ENCODE results near the gene HPS4.

Gene HPS4

GRCh38 chr22:26481694-26482093, 1.9 kb downstream of the HPS4 start:
- no peak for DNase-seq (ENCODE audit: low read depth)
- no peak overlapping the region for H3K4me3 ChIP-seq (ENCODE audit: control insufficient read depth, low read depth, low read length)
- TF ChIP-seq CTCF (IDR thresholded peaks at IDR 0.05; ENCODE audit: control insufficient read depth, insufficient read depth, low read depth, low read length, missing control alignments) = no peak

DNA sequence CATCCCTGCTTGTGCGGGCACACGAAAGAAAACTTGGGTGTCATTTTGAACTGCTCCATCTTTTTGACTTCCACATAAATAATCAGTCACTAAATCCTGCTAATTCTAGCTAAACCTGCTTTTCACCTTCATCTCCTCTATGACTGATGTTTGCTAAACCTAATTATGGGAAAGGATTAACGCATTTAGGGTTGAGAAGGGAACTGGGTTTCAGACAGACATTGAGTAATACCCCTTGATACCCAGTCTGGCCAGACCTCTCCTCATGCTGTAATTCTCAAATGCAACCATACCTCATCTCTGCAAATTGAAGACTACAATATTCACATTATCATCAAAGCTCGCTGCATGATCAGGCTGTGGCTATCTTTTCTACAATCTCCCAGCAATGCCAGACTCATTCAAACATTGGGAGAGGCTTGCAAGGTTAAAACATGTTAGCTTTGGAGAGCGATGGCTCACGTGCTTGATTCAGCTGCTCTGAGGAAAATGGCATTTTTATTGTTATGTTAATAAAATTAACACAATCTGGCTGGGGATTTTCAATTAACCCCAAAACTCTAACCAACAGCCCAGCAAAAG, 2.4 kb downstream of the HPS4 start:
- H3K4me3 ChIP-seq (ENCODE audit: control insufficient read depth, low read depth, low read length) = no peak overlapping the region
- DNase-seq (ENCODE audit: low read depth) = no peak

DNA sequence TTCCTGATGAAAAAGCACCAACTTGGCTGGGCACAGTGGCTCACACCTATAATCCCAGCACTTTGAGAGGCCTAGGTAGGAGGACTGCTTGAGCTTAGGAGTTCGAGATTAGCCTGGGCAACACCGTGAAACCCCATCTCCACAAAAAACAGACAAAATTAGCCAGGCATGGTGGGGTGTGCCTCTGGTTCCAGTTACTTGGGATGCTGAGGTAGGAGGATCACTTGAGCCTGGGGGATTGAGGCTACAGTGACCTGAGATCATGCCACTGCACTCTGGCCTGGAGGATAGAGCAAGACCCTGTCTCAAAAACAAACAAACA, 3.0 kb downstream of the HPS4 start:
- no peak for TF ChIP-seq CTCF (IDR thresholded peaks at IDR 0.05; ENCODE audit: control insufficient read depth, insufficient read depth, low read depth, low read length, missing control alignments)
- DNase-seq (ENCODE audit: low read depth) = no peak
- no peak overlapping the region for H3K4me3 ChIP-seq (ENCODE audit: control insufficient read depth, low read depth, low read length)

More for the DNA sequence above, 2.4 kb downstream of the HPS4 start:
- TF ChIP-seq CTCF (IDR thresholded peaks at IDR 0.05; ENCODE audit: control insufficient read depth, insufficient read depth, low read depth, low read length, missing control alignments) = no peak

DNA sequence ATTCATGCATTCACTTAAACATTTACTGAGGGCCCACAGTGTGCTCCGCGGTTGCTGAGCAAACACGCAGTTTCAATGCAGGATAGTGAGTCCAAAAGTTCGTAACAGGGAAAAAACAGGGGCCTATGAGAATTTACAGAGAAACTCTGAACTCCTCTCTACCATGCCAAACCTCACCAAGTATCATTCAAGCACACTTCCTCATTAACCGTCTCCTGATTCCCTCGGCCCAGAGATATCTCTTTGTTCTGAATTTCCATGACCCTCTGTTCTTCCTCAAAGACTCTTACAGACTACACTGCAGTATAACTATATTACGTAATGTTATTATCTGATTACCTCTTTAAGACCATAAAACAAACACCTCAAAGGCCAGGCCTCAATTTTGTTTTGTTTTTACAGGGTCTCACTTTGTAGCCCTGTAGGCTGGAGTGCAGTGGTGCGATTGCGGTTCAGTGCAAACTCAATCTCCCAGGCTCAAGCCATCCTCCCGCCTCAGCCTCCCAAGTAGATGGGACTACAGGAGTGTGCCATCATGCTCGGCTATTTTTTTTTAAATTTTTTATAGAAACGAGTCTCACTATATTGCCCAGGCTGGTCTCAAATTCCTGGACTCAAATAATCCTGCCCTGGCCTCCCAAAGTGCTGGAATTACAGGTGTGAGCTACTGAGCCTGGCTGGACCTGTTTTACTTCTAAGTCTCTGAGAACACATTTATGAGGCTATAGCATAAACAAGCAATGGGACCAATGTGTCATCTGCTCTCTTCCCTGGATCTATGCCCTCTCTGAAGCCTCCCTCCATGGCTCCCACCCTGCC, 3.6 kb downstream of the HPS4 start:
- TF ChIP-seq CTCF (IDR thresholded peaks at IDR 0.05; ENCODE audit: control insufficient read depth, insufficient read depth, low read depth, low read length, missing control alignments) = no peak
- H3K4me3 ChIP-seq (ENCODE audit: control insufficient read depth, low read depth, low read length) = no peak overlapping the region
- no peak for DNase-seq (ENCODE audit: low read depth)

DNA sequence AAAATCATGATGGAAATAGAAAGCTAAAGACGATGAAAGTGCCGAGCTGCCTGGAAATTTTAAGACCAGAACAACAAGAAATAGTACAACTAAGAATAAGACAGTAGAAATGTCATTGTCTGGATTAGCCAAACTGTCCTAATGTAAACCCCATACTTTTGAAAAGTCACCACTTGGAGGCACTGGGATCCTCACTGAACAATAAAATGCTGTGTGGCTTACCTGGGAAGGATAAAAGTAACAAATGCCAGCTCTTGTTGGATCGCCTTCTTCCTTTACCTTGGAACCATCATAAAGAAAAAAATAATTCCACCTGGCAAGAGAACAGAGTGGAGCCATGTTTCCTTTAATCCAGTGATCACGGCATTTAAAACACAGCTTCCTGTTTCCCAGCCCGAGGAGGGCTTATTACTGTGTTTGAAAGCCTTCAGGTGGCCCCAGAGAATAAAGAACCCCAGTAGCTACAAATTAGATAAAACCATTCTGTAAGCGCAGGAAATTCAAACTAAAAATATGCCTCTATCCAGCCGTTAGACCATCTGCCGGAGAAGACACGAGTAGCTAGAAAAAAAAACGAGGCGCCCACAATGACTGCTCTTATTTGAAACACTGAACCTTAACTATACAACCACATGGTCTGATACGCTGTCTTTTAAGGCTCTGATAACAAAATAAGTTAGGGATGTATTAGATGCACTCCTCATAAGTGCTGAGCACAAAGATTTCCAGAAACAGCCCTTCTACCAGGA, 4.4 kb downstream of the HPS4 start:
- no peak for DNase-seq (ENCODE audit: low read depth)
- H3K4me3 ChIP-seq (ENCODE audit: control insufficient read depth, low read depth, low read length) = no peak overlapping the region

GRCh38 chr22:26477341-26477731, 6.2 kb downstream of the HPS4 start:
- DNase-seq (ENCODE audit: low read depth) = no peak
- no peak for TF ChIP-seq CTCF (IDR thresholded peaks at IDR 0.05; ENCODE audit: control insufficient read depth, insufficient read depth, low read depth, low read length, missing control alignments)
- no peak overlapping the region for H3K4me3 ChIP-seq (ENCODE audit: control insufficient read depth, low read depth, low read length)

More for the DNA sequence above, 4.4 kb downstream of the HPS4 start:
- TF ChIP-seq CTCF (IDR thresholded peaks at IDR 0.05; ENCODE audit: control insufficient read depth, insufficient read depth, low read depth, low read length, missing control alignments) = no peak
